HEK293 (cell line): Measurements from ENCODE around the gene TRIM49D1.
"Not testable (repeated sequence)": the region's sequence is repeated elsewhere in the genome, so short reads cannot be mapped to it uniquely, and the experiment has no call there.

Source experiments
- CTCF ChIA-PET: fragments of 350-600 bp; formaldehyde crosslinking; extraction: SDS; loops from one replicate; lab custom pipeline; 2021; ENCODE audit warnings: antibody characterized with exemption; lab: Yijun Ruan, JAX
- POLR2A ChIA-PET: fragments of 300-600 bp; formaldehyde crosslinking; extraction: SDS; loops from one replicate; lab custom pipeline; 2020; ENCODE audit warnings: antibody characterized with exemption, inconsistent platforms; lab: Yijun Ruan, JAX
- H3K27ac ChIP-seq: fragments of 200-500 bp; sonication (Bioruptor generic); 2 replicates; pipeline ENCODE4 v1.5.1; 2014; ENCODE audit warnings: low read depth, low read length, control low read depth, inconsistent platforms; ENCODE audit errors: extremely low read depth
- H3K36me3 ChIP-seq, 2 experiments: fragments of 200-500 bp in 1 of 2; sonication (Bioruptor generic) in 1 of 2; 1 replicate in 1 of 2; 2 replicates in 1 of 2; pipeline ENCODE4 v1.5.1; 2014 to 2017; ENCODE audit warnings: inconsistent platforms in 2 of 2, low read length in 2 of 2; ENCODE audit not compliant: control insufficient read depth in 2 of 2, insufficient read depth in 1 of 2
- H3K4me1 ChIP-seq: fragments of 200-500 bp; sonication (Bioruptor generic); 2 replicates; pipeline ENCODE4 v1.5.1; 2014; ENCODE audit warnings: mild to moderate bottlenecking, low read length, inconsistent platforms; ENCODE audit not compliant: control insufficient read depth, insufficient read depth
- H3K4me3 ChIP-seq: 2 replicates; pipeline ENCODE4 v1.5.1; 2011; ENCODE audit warnings: low read depth, mild to moderate bottlenecking, control low read depth, low read length, moderate library complexity
- H3K9me3 ChIP-seq: fragments of 200-500 bp; sonication (Bioruptor generic); 2 replicates; pipeline ENCODE4 v1.5.1; 2014; ENCODE audit warnings: low read depth, low read length, inconsistent platforms; ENCODE audit not compliant: control insufficient read depth, insufficient read depth

TRIM49D1 gene

GRCh38 chr11:89923764-89924163 is 1.7 kb upstream of the TRIM49D1 start, which contains the start of gene TRIM49D2:
Gene TRIM49D2, plus strand, starts transcription at chr11:89924064. Its CDS starts 2,698 bp downstream, at chr11:89926762.
- POLR2A ChIA-PET, H3K4me1 ChIP-seq, H3K4me3 ChIP-seq, CTCF ChIA-PET, H3K27ac ChIP-seq, H3K36me3 ChIP-seq, H3K9me3 ChIP-seq: not testable (repeated sequence)

- POLR2A ChIA-PET, H3K9me3 ChIP-seq, H3K4me1 ChIP-seq: not testable (repeated sequence)
These were observed 21.2 kb downstream of the TRIM49D1 start for GRCh38 chr11:89900809-89901208.

GRCh38 chr11:89893245-89893644 is 28.8 kb downstream of the TRIM49D1 start:
- H3K4me3 ChIP-seq, CTCF ChIA-PET, H3K27ac ChIP-seq, H3K4me1 ChIP-seq, H3K36me3 ChIP-seq, POLR2A ChIA-PET, H3K9me3 ChIP-seq: not testable (repeated sequence)

More at GRCh38 chr11:89900809-89901208, 21.2 kb downstream of the TRIM49D1 start:
- H3K27ac ChIP-seq, CTCF ChIA-PET, H3K4me3 ChIP-seq, H3K36me3 ChIP-seq: not testable (repeated sequence)

- POLR2A ChIA-PET, H3K36me3 ChIP-seq, CTCF ChIA-PET: not testable (repeated sequence)
These were observed 44.5 kb downstream of the TRIM49D1 start for GRCh38 chr11:89877511-89877910.

GRCh38 chr11:89872588-89872987 is 49.5 kb downstream of the TRIM49D1 start:
- H3K9me3 ChIP-seq, CTCF ChIA-PET, H3K4me3 ChIP-seq, H3K36me3 ChIP-seq, POLR2A ChIA-PET, H3K4me1 ChIP-seq, H3K27ac ChIP-seq: not testable (repeated sequence)

More at GRCh38 chr11:89877511-89877910, 44.5 kb downstream of the TRIM49D1 start:
- H3K27ac ChIP-seq, H3K4me3 ChIP-seq, H3K4me1 ChIP-seq, H3K9me3 ChIP-seq: not testable (repeated sequence)

GRCh38 chr11:89865223-89865622 is 56.8 kb downstream of the TRIM49D1 start:
- H3K4me3 ChIP-seq, CTCF ChIA-PET, POLR2A ChIA-PET, H3K27ac ChIP-seq, H3K9me3 ChIP-seq, H3K4me1 ChIP-seq, H3K36me3 ChIP-seq: not testable (repeated sequence)

GRCh38 chr11:89863906-89864704 is 57.9 kb downstream of the TRIM49D1 start:
- H3K4me3 ChIP-seq, H3K36me3 ChIP-seq, H3K9me3 ChIP-seq, POLR2A ChIA-PET, H3K27ac ChIP-seq, H3K4me1 ChIP-seq, CTCF ChIA-PET: not testable (repeated sequence)
